A549 (cell line): ENCODE results near the gene IQCB1. TPM values are rescaled to one million over a fixed set of nuclear protein-coding genes. Genes with fewer than 3 reads are reported as not detected.

Experiments
- ATAC-seq, 2 experiments: fragments of 200-7000 bp in 1 of 2; fragments of >200 bp in 1 of 2; cut with Nextera tagmentation in 1 of 2; cut with Tn5 transposase in 1 of 2; 3 replicates each; pipeline versions ENCODE4 v1.8.0 to v1.9.1; 2018 to 2020; ENCODE audit warnings: mild to moderate bottlenecking in 1 of 2, moderate library complexity in 1 of 2
- CTCF ChIA-PET: fragments of 300-600 bp; sonication (Branson Sonifier 250); formaldehyde crosslinking; extraction: SDS; loops from one replicate; lab custom pipeline; 2021; ENCODE audit warnings: antibody characterized with exemption, inconsistent platforms; lab: Yijun Ruan, JAX
- POLR2A ChIA-PET: fragments of 350-600 bp; formaldehyde crosslinking; extraction: SDS; loops from one replicate; lab custom pipeline; 2021; ENCODE audit warnings: antibody characterized with exemption, inconsistent platforms; lab: Yijun Ruan, JAX
- DNase-seq, 2 experiments: peaks; one replicate each; pipeline versions ENCODE4 v3.0.0 to v3.0.0-alpha.2; 2011 to 2016; ENCODE audit warnings: low read depth in 1 of 2, low spot score in 1 of 2
- FAIRE-seq: peaks from 2 replicates; lab custom pipeline; 2011; peaks lifted over from hg19 to GRCh38; lab: Jason Lieb, UNC
- H3K27ac ChIP-seq, 2 experiments: fragments of >200 bp; sonication (Bioruptor Twin); formaldehyde crosslinking; 3 replicates each; pipeline ENCODE4 v1.5.1; 2016 to 2017
- H3K4me1 ChIP-seq: fragments of >200 bp; sonication (Bioruptor Twin); formaldehyde crosslinking; 3 replicates; pipeline ENCODE4 v1.6.1; 2016
- H3K4me2 ChIP-seq: fragments of >200 bp; sonication (Bioruptor Twin); formaldehyde crosslinking; 3 replicates; pipeline ENCODE4 v1.6.1; 2016
- H3K4me3 ChIP-seq: fragments of >200 bp; sonication (Bioruptor Twin); formaldehyde crosslinking; 3 replicates; pipeline ENCODE4 v1.5.1; 2016
- H3K9me3 ChIP-seq: fragments of >200 bp; sonication (Bioruptor Twin); formaldehyde crosslinking; 3 replicates; pipeline ENCODE4 v1.6.1; 2016
- CBX2 ChIP-seq: fragments of 200-600 bp; sonication (generic); IDR thresholded peaks from 2 replicates; pipeline ENCODE4 v1.6.1; 2016; ENCODE audit warnings: low read depth, mild to moderate bottlenecking, borderline replicate concordance
- CEBPB ChIP-seq, 2 experiments: fragments of >200 bp in 1 of 2; sonication (Bioruptor Twin) in 1 of 2; formaldehyde crosslinking in 1 of 2; IDR thresholded peaks; 2 replicates each; pipeline ENCODE4 v1.6.1; 2012 to 2016
- CHD4 ChIP-seq: fragments of 200-600 bp; sonication (generic); IDR thresholded peaks from 2 replicates; pipeline ENCODE4 v1.6.1; 2016; ENCODE audit warnings: antibody characterized with exemption, mild to moderate bottlenecking, borderline replicate concordance
- CTCF ChIP-seq: fragments of >200 bp; sonication (Bioruptor Twin); formaldehyde crosslinking; IDR thresholded peaks from 3 replicates; pipeline ENCODE4 v1.5.1; 2016
- ELK1 ChIP-seq: fragments of 150-350 bp; IDR thresholded peaks from 2 replicates; pipeline ENCODE4 v1.6.1; 2014; ENCODE audit warnings: low read depth, mild to moderate bottlenecking, low read length
- HDAC2 ChIP-seq: fragments of 200-600 bp; sonication (generic); IDR thresholded peaks from 2 replicates; pipeline ENCODE4 v1.6.1; 2016
- HMGXB4 ChIP-seq: fragments of 250-450 bp; sonication (Bioruptor Pico); IDR thresholded peaks from 2 replicates; pipeline ENCODE4 v1.5.0; 2021; ENCODE audit warnings: mild to moderate bottlenecking, moderate library complexity, borderline replicate concordance
- HOXB5 ChIP-seq: fragments of 250-450 bp; sonication (Bioruptor Pico); IDR thresholded peaks from 2 replicates; pipeline ENCODE4 v1.5.0; 2020; ENCODE audit warnings: mild to moderate bottlenecking, moderate library complexity
- KDM1A ChIP-seq: fragments of 200-600 bp; sonication (generic); IDR thresholded peaks from 2 replicates; pipeline ENCODE4 v1.6.1; 2016; ENCODE audit warnings: low read depth, mild to moderate bottlenecking
- KDM5A ChIP-seq: fragments of 200-600 bp; sonication (generic); IDR thresholded peaks from 2 replicates; pipeline ENCODE4 v1.6.1; 2016; ENCODE audit warnings: antibody characterized with exemption, mild to moderate bottlenecking
- MAFK ChIP-seq: fragments of 450-650 bp; IDR thresholded peaks from 2 replicates; pipeline ENCODE4 v1.6.1; 2014; ENCODE audit not compliant: partially characterized antibody
- MAZ ChIP-seq: fragments of 150-350 bp; IDR thresholded peaks from 2 replicates; pipeline ENCODE4 v1.6.1; 2014; ENCODE audit warnings: antibody characterized with exemption, low read depth, low read length, borderline replicate concordance
- NPAS2 ChIP-seq: fragments of 250-450 bp; sonication (Bioruptor Pico); IDR thresholded peaks from 2 replicates; pipeline ENCODE4 v1.8.0; 2022; ENCODE audit warnings: mild to moderate bottlenecking, moderate library complexity, borderline replicate concordance
- REST ChIP-seq: fragments of 200-600 bp; sonication (generic); IDR thresholded peaks from 2 replicates; pipeline ENCODE4 v1.6.1; 2016; ENCODE audit warnings: antibody characterized with exemption, mild to moderate bottlenecking, moderate library complexity
- SREBF2 ChIP-seq: fragments of 450-650 bp; IDR thresholded peaks from 2 replicates; pipeline ENCODE4 v1.6.1; 2014; ENCODE audit warnings: mild to moderate bottlenecking, moderate library complexity
- TP53 ChIP-seq: fragments of 250-450 bp; sonication (Bioruptor Pico); IDR thresholded peaks from 2 replicates; pipeline ENCODE4 v1.5.0; 2021; ENCODE audit warnings: mild to moderate bottlenecking, moderate library complexity
- ZC3H11A ChIP-seq: fragments of 450-650 bp; IDR thresholded peaks from 2 replicates; pipeline ENCODE4 v1.6.1; 2014; ENCODE audit warnings: antibody characterized with exemption, mild to moderate bottlenecking
- ZFP36 ChIP-seq: fragments of 450-650 bp; IDR thresholded peaks from 2 replicates; pipeline ENCODE4 v1.6.1; 2014; ENCODE audit warnings: borderline replicate concordance; ENCODE audit not compliant: partially characterized antibody
- ZNF302 ChIP-seq: fragments of 250-450 bp; sonication (Bioruptor Pico); IDR thresholded peaks from 2 replicates; pipeline ENCODE4 v1.9.0; 2021; ENCODE audit warnings: inconsistent platforms, mild to moderate bottlenecking, moderate library complexity
- WGBS: methylation state at CpG from one replicate; pipeline ENCODE4 v1.1.6; 2017; ENCODE audit errors: missing lambda C conversion rate; 5-methylcytosine and 5-hydroxymethylcytosine counted together
- polyA plus RNA-seq, 4 experiments: library from polyadenylated mRNA; depleted of rRNA in 3 of 4; stranded (reverse); fragments of >200 nt; fragmentation: RNase III in 1 of 4; extraction: RNeasy Plus Mini Kit Qiagen cat#74134 plus additional on column Dnase treatment in 1 of 4; gene quantifications; 2 replicates in 3 of 4; 3 replicates in 1 of 4; pipeline ENCODE4 v1.2.3, GENCODE V29; 2011 to 2017
- TF ChIP-seq, protein P1 (sequence below): IDR thresholded peaks from 2 replicates; pipeline ENCODE4 v1.6.1; 2012

The IQCB1 gene
- polyA plus RNA-seq, 2 of the 4 experiments (the other 2 are of a cell fraction): 22.1 to 34.3 TPM

DNA sequence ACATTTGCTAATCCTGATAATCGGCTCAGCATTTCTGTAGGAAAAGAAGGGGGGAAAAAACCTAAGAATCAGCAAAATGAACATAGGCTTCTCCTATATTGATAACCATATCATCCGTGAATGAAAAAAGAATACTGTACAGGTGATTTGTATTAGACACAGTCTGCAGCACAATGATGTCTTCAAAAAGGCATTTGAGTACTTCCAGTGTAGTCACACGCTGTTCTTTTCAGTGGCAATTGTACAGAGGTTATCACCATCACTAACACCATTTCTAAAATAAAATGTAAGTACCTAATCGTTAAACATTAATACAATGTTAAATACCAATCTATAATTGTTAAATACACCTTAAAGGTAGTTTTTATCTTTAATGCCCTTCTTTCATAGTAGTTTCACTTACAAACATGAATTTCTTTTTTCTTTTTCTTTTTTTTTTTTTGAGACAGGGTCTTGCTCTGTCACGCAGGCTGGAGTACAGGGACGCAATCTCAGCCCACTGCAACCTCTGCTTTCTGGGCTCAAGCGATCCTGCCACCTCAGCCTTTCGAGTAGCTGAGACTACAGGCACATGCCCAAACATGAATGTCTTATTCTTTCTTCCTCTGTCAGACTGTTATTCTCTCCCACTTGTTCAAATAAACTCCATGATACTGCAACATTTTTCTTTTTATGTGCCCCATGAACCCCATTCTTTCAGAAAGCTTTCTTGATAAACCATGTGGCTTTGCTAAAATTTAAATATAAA, 103.7 kb downstream of the IQCB1 start:
- H3K27ac ChIP-seq: peak overlapping the region in 1 of 2 experiments; percentile 45; a peak in 1 of 6 replicates
- no peak overlapping the region for H3K4me3 ChIP-seq
- FAIRE-seq (peak; percentile 13), ATAC-seq (no peak), DNase-seq (no peak)
- POLR2A ChIA-PET: no interaction called here
- CTCF ChIA-PET: no interaction called here
- H3K4me2 ChIP-seq: no peak overlapping the region
- peaks cover 4% of the 10 kb centered on the region; the same call in 1 of the 3 replicates for H3K4me1 ChIP-seq
- 93% methylated on average over 8 of the region's 8 CpGs for WGBS
- no peaks in the 10 kb centered on the region for H3K9me3 ChIP-seq
- no peak for TF ChIP-seq HOXB5 (CRISPR knock-in tag)
- TF ChIP-seq TP53 (CRISPR knock-in tag): no peak
- TF ChIP-seq ELK1: no peak
- TF ChIP-seq HMGXB4 (CRISPR knock-in tag): no peak
- TF ChIP-seq CHD4: no peak
- TF ChIP-seq REST: no peak
- no peak for TF ChIP-seq ZNF302 (CRISPR knock-in tag)
- TF ChIP-seq CBX2: no peak
- no peak for TF ChIP-seq KDM1A

DNA sequence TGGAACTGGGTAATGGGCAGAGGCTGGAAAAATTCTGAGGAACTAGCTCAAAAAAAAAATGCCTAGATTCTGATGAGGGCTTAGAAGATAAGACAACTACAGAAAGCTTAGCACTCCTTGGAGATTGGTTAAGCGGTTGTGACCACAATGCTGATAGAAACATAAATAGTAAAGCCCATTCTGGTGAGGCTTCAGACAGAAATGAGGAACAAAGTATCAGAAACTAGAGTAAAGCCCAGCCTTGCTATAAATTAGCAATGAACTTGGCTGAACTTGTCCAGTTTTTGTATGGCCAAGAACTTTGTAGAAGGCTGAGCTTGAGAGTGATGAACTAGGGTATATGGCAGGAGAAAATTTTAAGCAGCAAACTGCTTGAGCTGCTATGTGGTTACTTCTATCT, 110.7 kb downstream of the IQCB1 start:
- TF ChIP-seq CTCF (no peak), SREBF2 (no peak), KDM5A (no peak), HDAC2 (no peak), ZC3H11A (no peak), NPAS2 (CRISPR knock-in tag) (no peak), MAFK (no peak), KDM1A (no peak), ZFP36 (no peak), CEBPB (IDR thresholded peaks at IDR 0.05) (no peak), MAZ (no peak)
- TF ChIP-seq, protein P1, sequence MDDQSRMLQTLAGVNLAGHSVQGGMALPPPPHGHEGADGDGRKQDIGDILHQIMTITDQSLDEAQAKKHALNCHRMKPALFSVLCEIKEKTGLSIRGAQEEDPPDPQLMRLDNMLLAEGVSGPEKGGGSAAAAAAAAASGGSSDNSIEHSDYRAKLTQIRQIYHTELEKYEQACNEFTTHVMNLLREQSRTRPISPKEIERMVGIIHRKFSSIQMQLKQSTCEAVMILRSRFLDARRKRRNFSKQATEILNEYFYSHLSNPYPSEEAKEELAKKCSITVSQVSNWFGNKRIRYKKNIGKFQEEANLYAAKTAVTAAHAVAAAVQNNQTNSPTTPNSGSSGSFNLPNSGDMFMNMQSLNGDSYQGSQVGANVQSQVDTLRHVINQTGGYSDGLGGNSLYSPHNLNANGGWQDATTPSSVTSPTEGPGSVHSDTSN: no peak
- H3K4me2 ChIP-seq: no peak overlapping the region
- H3K4me1 ChIP-seq: peaks cover 3% of the 10 kb centered on the region; the same call in 1 of the 3 replicates
- ATAC-seq: no peak
- no peaks in the 10 kb centered on the region for H3K9me3 ChIP-seq
- H3K4me3 ChIP-seq: no peak overlapping the region
- no peak overlapping the region for H3K27ac ChIP-seq
- no peak for DNase-seq
- POLR2A ChIA-PET: no interaction called here
- WGBS: 89% methylated on average over 1 of the region's 1 CpG
- no peak for FAIRE-seq
- CTCF ChIA-PET: no interaction called here
